HepG2 (cell line): Measurements from ENCODE around the gene TMEM131.

Experiments
- ADNP ChIP-seq: sonication (generic); formaldehyde crosslinking; IDR thresholded peaks from 2 replicates; pipeline ENCODE4 v1.4.0; 2020; ENCODE audit warnings: missing genetic modification reagents
- KDM1A ChIP-seq: IDR thresholded peaks from 2 replicates; pipeline ENCODE4 v1.6.1; 2016; ENCODE audit warnings: missing compliant biosample characterization
- MYC ChIP-seq: sonication (generic); formaldehyde crosslinking; IDR thresholded peaks from 2 replicates; pipeline ENCODE4 v1.9.0; 2021; ENCODE audit warnings: missing genetic modification reagents, borderline replicate concordance
- NONO ChIP-seq, 2 experiments: fragments of 450-650 bp in 1 of 2; sonication (generic) in 1 of 2; formaldehyde crosslinking in 1 of 2; IDR thresholded peaks in 1 of 2; conservative IDR thresholded peaks in 1 of 2; 2 replicates each; pipeline versions ENCODE4 v1.6.1 to v1.8.0; 2017 to 2022; ENCODE audit warnings: mild to moderate bottlenecking in 1 of 2, missing genetic modification reagents in 1 of 2, moderate library complexity in 1 of 2
- NR2C2 ChIP-seq: sonication (generic); formaldehyde crosslinking; IDR thresholded peaks from 2 replicates; pipeline ENCODE4 v1.4.0; 2020; ENCODE audit warnings: missing genetic modification reagents, mild to moderate bottlenecking, moderate library complexity, borderline replicate concordance
- SMC3 ChIP-seq: IDR thresholded peaks from 2 replicates; pipeline ENCODE4 v1.6.1; 2011; ENCODE audit warnings: low read length, improper control_type of control experiment
- SUZ12 ChIP-seq: fragments of 150-350 bp; IDR thresholded peaks from 2 replicates; pipeline ENCODE4 v1.6.1; 2014; ENCODE audit warnings: low read depth, low read length
- TEAD2 ChIP-seq: sonication (generic); formaldehyde crosslinking; IDR thresholded peaks from 2 replicates; pipeline ENCODE4 v1.9.0; 2021; ENCODE audit warnings: missing genetic modification reagents
- ZBTB20 ChIP-seq: sonication (generic); formaldehyde crosslinking; IDR thresholded peaks from 2 replicates; pipeline ENCODE4 v1.8.1; 2023; ENCODE audit warnings: missing genetic modification reagents, low read depth, mild to moderate bottlenecking, borderline replicate concordance
- ZNF652 ChIP-seq: IDR thresholded peaks from 2 replicates; pipeline ENCODE4 v1.6.1; 2016; ENCODE audit warnings: low read depth, borderline replicate concordance
- TF ChIP-seq, protein P1 (sequence below): sonication (generic); formaldehyde crosslinking; IDR thresholded peaks from 2 replicates; pipeline ENCODE4 v1.4.0; 2020; ENCODE audit warnings: mild to moderate bottlenecking, low read depth, missing genetic modification reagents
- TF ChIP-seq, protein P2 (sequence below): IDR thresholded peaks from 2 replicates; pipeline ENCODE4 v1.6.1; 2018; ENCODE audit warnings: missing genetic modification reagents

DNA sequence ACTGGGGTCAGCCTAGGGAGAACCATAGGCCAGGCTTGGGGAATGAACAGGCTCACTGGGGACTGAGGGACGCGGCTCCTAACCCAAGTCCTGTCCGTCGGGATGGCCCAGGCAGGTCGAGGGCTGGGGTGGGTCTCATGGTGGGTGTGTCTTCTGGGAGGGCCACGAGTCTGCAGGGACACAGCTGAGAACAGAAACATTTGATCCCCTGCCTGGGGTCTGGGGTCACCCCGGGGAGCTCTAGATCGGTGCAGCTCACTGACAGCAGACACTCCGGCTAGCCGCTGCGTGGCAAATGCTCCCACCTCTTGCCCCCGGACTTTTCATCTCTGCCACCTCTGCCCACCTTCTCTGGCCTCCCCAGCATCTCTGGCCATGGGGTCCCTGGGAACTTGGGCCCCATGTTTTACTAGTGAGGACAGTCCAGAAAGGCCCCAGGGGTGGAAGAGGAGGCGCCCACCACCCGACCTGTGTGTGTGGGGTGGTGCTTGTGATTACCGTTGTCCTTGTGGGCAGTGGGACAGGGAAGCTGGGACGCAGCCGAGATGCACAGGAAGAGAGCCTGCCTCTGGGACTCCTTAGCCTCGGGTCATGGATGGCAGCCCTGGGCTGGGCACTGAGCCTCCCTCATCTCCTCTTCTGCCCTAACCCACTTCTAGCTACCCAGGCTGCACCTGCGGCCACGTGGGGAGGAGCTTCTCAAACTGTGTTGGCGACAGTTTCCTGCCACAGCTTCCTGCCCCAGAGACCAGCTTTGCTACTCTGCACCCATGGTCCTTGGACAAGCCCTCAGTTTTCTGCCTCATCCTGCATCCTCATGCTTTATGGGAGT lies 277.5 kb downstream of the TMEM131 start:
- no peak for TF ChIP-seq ADNP
- TF ChIP-seq MYC (CRISPR knock-in tag) = no peak
- no peak for TF ChIP-seq SMC3
- TF ChIP-seq SUZ12 = no peak
- no peak for TF ChIP-seq TEAD2 (CRISPR knock-in tag)
- no peak for TF ChIP-seq ZBTB20 (CRISPR knock-in tag)
- TF ChIP-seq NR2C2 (CRISPR knock-in tag) = no peak
- no peak for TF ChIP-seq ZNF652 (CRISPR knock-in tag)
- no peak for TF ChIP-seq KDM1A
- TF ChIP-seq, protein P1, sequence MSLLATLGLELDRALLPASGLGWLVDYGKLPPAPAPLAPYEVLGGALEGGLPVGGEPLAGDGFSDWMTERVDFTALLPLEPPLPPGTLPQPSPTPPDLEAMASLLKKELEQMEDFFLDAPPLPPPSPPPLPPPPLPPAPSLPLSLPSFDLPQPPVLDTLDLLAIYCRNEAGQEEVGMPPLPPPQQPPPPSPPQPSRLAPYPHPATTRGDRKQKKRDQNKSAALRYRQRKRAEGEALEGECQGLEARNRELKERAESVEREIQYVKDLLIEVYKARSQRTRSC = no peak
- TF ChIP-seq NONO (IDR thresholded peaks at IDR 0.05) = no peak
- no peak for TF ChIP-seq NONO (CRISPR knock-in tag; conservative IDR thresholded peaks at IDR 0.05)
- TF ChIP-seq, protein P2, sequence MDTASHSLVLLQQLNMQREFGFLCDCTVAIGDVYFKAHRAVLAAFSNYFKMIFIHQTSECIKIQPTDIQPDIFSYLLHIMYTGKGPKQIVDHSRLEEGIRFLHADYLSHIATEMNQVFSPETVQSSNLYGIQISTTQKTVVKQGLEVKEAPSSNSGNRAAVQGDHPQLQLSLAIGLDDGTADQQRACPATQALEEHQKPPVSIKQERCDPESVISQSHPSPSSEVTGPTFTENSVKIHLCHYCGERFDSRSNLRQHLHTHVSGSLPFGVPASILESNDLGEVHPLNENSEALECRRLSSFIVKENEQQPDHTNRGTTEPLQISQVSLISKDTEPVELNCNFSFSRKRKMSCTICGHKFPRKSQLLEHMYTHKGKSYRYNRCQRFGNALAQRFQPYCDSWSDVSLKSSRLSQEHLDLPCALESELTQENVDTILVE (CRISPR knock-in tag) = no peak
